NCI-H1436 treated with DMSO at 0.1 percent for 48 hours (cell line): ENCODE measurements around the gene GJB1.

Source experiments
- DNase-seq: peaks from one replicate; lab custom pipeline; 2025; lab: John Stamatoyannopoulos, UW

GJB1 gene

GRCh38 chrX:71215338-71215912 lies 7.6 kb upstream of the GJB1 start:
- no peak for DNase-seq

- peak; percentile 60 for DNase-seq
These were observed 6.5 kb upstream of the GJB1 start for GRCh38 chrX:71216485-71216884.

GRCh38 chrX:71217298-71217697 lies 5.7 kb upstream of the GJB1 start:
- no peak for DNase-seq

- no peak for DNase-seq
These were observed 1.9 kb upstream of the GJB1 start for GRCh38 chrX:71221145-71221544.

GRCh38 chrX:71224098-71224708 lies 1.2 kb downstream of the GJB1 start:
- no peak for DNase-seq

GRCh38 chrX:71225009-71225408 lies 2.0 kb downstream of the GJB1 start:
- DNase-seq, result no peak

- no peak for DNase-seq
These were observed 2.7 kb downstream of the GJB1 start for GRCh38 chrX:71225676-71226075.

- no peak for DNase-seq
These were observed 4.5 kb downstream of the GJB1 start for GRCh38 chrX:71227370-71228062.

GRCh38 chrX:71228063-71228642 lies 5.1 kb downstream of the GJB1 start:
- DNase-seq, result no peak

- DNase-seq, result no peak
These were observed 12.5 kb downstream of the GJB1 start for GRCh38 chrX:71235482-71235881.

- no peak for DNase-seq
These were observed 13.8 kb downstream of the GJB1 start for GRCh38 chrX:71236836-71237235.

- DNase-seq, result no peak
These were observed 16.8 kb downstream of the GJB1 start for GRCh38 chrX:71239781-71240180.

GRCh38 chrX:71241301-71241700 lies 18.3 kb downstream of the GJB1 start:
- no peak for DNase-seq

- DNase-seq, result no peak
These were observed 21.5 kb downstream of the GJB1 start for GRCh38 chrX:71244359-71245128.

- DNase-seq, result no peak
These were observed 22.1 kb downstream of the GJB1 start for GRCh38 chrX:71245159-71245558.

- no peak for DNase-seq
These were observed 27.8 kb downstream of the GJB1 start for GRCh38 chrX:71250841-71251240.

GRCh38 chrX:71251466-71251973 lies 28.5 kb downstream of the GJB1 start:
- no peak for DNase-seq

GRCh38 chrX:71252221-71252620 lies 29.2 kb downstream of the GJB1 start:
- DNase-seq, result no peak

GRCh38 chrX:71253253-71254091 lies 30.4 kb downstream of the GJB1 start:
- DNase-seq, result no peak

GRCh38 chrX:71254092-71254963 lies 31.3 kb downstream of the GJB1 start, which contains the start of gene ZMYM3:
Gene ZMYM3 (minus strand): TSS chrX:71254140. CDS start chrX:71253255, 885 bp downstream.
- peak; percentile 63 for DNase-seq
